GM06990 (cell line): Measurements from ENCODE around the gene CUEDC1.
"Not testable (repeated sequence)": the region's sequence is repeated elsewhere in the genome, so short reads cannot be mapped to it uniquely, and the experiment has no call there.

ENCODE experiments used
- DNase-seq: peaks from one replicate; pipeline ENCODE4 v3.0.0-alpha.2; 2011; ENCODE audit not compliant: insufficient read length; ENCODE audit errors: extremely low read depth
- H3K27me3 ChIP-seq: replicated peaks from 2 replicates; pipeline ENCODE4 v1.6.0; 2011; ENCODE audit warnings: low read length; ENCODE audit not compliant: control insufficient read depth, insufficient read depth
- H3K36me3 ChIP-seq: 2 replicates; pipeline ENCODE4 v1.5.1; 2011; ENCODE audit warnings: low read length; ENCODE audit not compliant: control insufficient read depth, insufficient read depth
- H3K4me3 ChIP-seq: replicated peaks from 2 replicates; pipeline ENCODE4 v1.5.1; 2011; ENCODE audit warnings: low read depth, mild to moderate bottlenecking, control low read depth, low read length
- CTCF ChIP-seq: IDR thresholded peaks from 2 replicates; pipeline ENCODE4 v1.5.1; 2011; ENCODE audit warnings: low read length, control low read depth, mild to moderate bottlenecking, inconsistent platforms; ENCODE audit not compliant: insufficient read depth, poor library complexity, severe bottlenecking

The CUEDC1 gene

GRCh38 chr17:57965521-57966160 is 10.4 kb upstream of the CUEDC1 start:
- TF ChIP-seq CTCF, result no peak
- Histone ChIP-seq H3K4me3 (no peak overlapping the region), H3K36me3 (no peaks in the 10 kb centered on the region), H3K27me3 (peaks cover 1% of the 10 kb centered on the region)
- DNase-seq, result no peak

- H3K27me3 ChIP-seq, result peaks cover 3% of the 10 kb centered on the region
- no peak for TF ChIP-seq CTCF
- no peak for DNase-seq
- no peaks in the 10 kb centered on the region for H3K36me3 ChIP-seq
- H3K4me3 ChIP-seq, result no peak overlapping the region
Observed at GRCh38 chr17:57963149-57963511, 7.9 kb upstream of the CUEDC1 start.

GRCh38 chr17:57962279-57963148 is 7.3 kb upstream of the CUEDC1 start:
- no peak for DNase-seq

GRCh38 chr17:57959929-57960328 is 4.7 kb upstream of the CUEDC1 start:
- DNase-seq, result no peak
- H3K27me3 ChIP-seq, result peaks cover 4% of the 10 kb centered on the region
- TF ChIP-seq CTCF, result no peak

More at GRCh38 chr17:57962279-57963148, 7.3 kb upstream of the CUEDC1 start:
- H3K4me3 ChIP-seq, result no peak overlapping the region
- no peaks in the 10 kb centered on the region for H3K36me3 ChIP-seq
- TF ChIP-seq CTCF, result no peak
- peaks cover 4% of the 10 kb centered on the region for H3K27me3 ChIP-seq

GRCh38 chr17:57958391-57958790 is 3.2 kb upstream of the CUEDC1 start:
- not testable (repeated sequence) for H3K27me3 ChIP-seq, H3K4me3 ChIP-seq, H3K36me3 ChIP-seq, DNase-seq

More at GRCh38 chr17:57959929-57960328, 4.7 kb upstream of the CUEDC1 start:
- Histone ChIP-seq H3K36me3 (no peaks in the 10 kb centered on the region), H3K4me3 (no peak overlapping the region)

- no peak for DNase-seq
- Histone ChIP-seq H3K36me3 (no peaks in the 10 kb centered on the region), H3K27me3 (peaks cover 4% of the 10 kb centered on the region), H3K4me3 (no peak overlapping the region)
- no peak for TF ChIP-seq CTCF
Observed at GRCh38 chr17:57957886-57958285, 2.7 kb upstream of the CUEDC1 start.
